GM12878 (cell line): Measurements from ENCODE around the gene MYO7A. TPM values are rescaled to one million over a fixed set of nuclear protein-coding genes. Genes with fewer than 3 reads are reported as not detected.

Experiments
- ATAC-seq: fragments of 200-7000 bp; cut with Tn5 transposase; 3 replicates; pipeline ENCODE4 v1.9.1; 2020; ENCODE audit warnings: mild to moderate bottlenecking, moderate library complexity
- BruUV-seq: library from RNA; stranded (reverse); fragments of 400-500 nt; replicated peaks from 2 replicates; lab custom pipeline; 2021; lab: Mats Ljungman, UMichigan
- CTCF ChIA-PET: fragments of 300-600 bp; sonication (Branson Sonifier 250); formaldehyde crosslinking; extraction: SDS; loops from one replicate; lab custom pipeline; 2021; ENCODE audit warnings: inconsistent platforms; lab: Yijun Ruan, JAX
- POLR2A ChIA-PET: fragments of 350-600 bp; formaldehyde crosslinking; extraction: SDS; loops from one replicate; lab custom pipeline; 2021; ENCODE audit warnings: inconsistent platforms; lab: Charles Lee
- RAD21 ChIA-PET: fragments of 300-600 bp; sonication (Branson Sonifier 250); formaldehyde crosslinking; loops from one replicate; lab custom pipeline; 2023; ENCODE audit warnings: antibody characterized with exemption; ENCODE audit not compliant: unreplicated experiment; lab: Charles Lee
- SMC1A ChIA-PET: fragments of 300-600 bp; sonication (Branson Sonifier 250); formaldehyde crosslinking; loops from one replicate; lab custom pipeline; 2023; ENCODE audit not compliant: unreplicated experiment, uncharacterized antibody; lab: Charles Lee
- DNase-seq: peaks from one replicate; pipeline ENCODE4 v3.0.0-alpha.2; 2011; ENCODE audit warnings: low read depth, low spot score
- FAIRE-seq: peaks from 3 replicates; lab custom pipeline; 2011; peaks lifted over from hg19 to GRCh38; lab: Jason Lieb, UNC
- H2AFZ ChIP-seq: 2 replicates; pipeline ENCODE4 v1.6.0; 2011; ENCODE audit warnings: low read depth, low read length, control low read depth; ENCODE audit not compliant: control insufficient read depth
- H3K27ac ChIP-seq: 2 replicates; pipeline ENCODE4 v1.5.1; 2011; ENCODE audit warnings: control low read depth; ENCODE audit not compliant: control insufficient read depth, insufficient read depth
- H3K27me3 ChIP-seq, 2 experiments: replicated peaks in 1 of 2; 2 replicates each; pipeline versions ENCODE4 v1.6.0 to v1.6.1; 2011; ENCODE audit warnings: low read length in 1 of 2; ENCODE audit not compliant: control insufficient read depth in 2 of 2, insufficient read depth in 2 of 2
- H3K36me3 ChIP-seq, 2 experiments: 2 replicates each; pipeline ENCODE4 v1.5.1; 2011; ENCODE audit warnings: low read length in 1 of 2; ENCODE audit not compliant: control insufficient read depth in 2 of 2, insufficient read depth in 2 of 2
- H3K4me1 ChIP-seq: 2 replicates; pipeline ENCODE4 v1.6.1; 2011; ENCODE audit warnings: mild to moderate bottlenecking, low read length, moderate library complexity, mixed read lengths; ENCODE audit not compliant: control insufficient read depth, insufficient read depth
- H3K4me2 ChIP-seq: 2 replicates; pipeline ENCODE4 v1.6.0; 2011; ENCODE audit warnings: control low read depth; ENCODE audit not compliant: control insufficient read depth, insufficient read depth
- H3K4me3 ChIP-seq: fragments of 200-600 bp; sonication (generic); 2 replicates; pipeline ENCODE4 v1.5.1; 2016
- H3K79me2 ChIP-seq: 2 replicates; pipeline ENCODE4 v1.6.0; 2011; ENCODE audit warnings: low read length; ENCODE audit not compliant: control insufficient read depth, insufficient read depth
- H3K9ac ChIP-seq: 2 replicates; pipeline ENCODE4 v1.8.0; 2011; ENCODE audit warnings: low read length, control low read depth, mixed read lengths; ENCODE audit not compliant: control insufficient read depth, insufficient read depth
- H3K9me3 ChIP-seq: replicated peaks from 3 replicates; pipeline ENCODE4 v1.5.1; 2011; ENCODE audit warnings: mild to moderate bottlenecking, low read length; ENCODE audit not compliant: control insufficient read depth, insufficient read depth
- H4K20me1 ChIP-seq: 2 replicates; pipeline ENCODE4 v1.6.0; 2011; ENCODE audit not compliant: control insufficient read depth, insufficient read depth
- E2F8 ChIP-seq: fragments of 450-650 bp; IDR thresholded peaks from 2 replicates; pipeline ENCODE4 v1.6.1; 2018; ENCODE audit warnings: mild to moderate bottlenecking, low read depth, moderate library complexity; ENCODE audit not compliant: partially characterized antibody
- NFYA ChIP-seq: IDR thresholded peaks from 2 replicates; pipeline ENCODE4 v1.6.1; 2011; ENCODE audit warnings: low read depth, mild to moderate bottlenecking, low read length, improper control_type of control experiment, borderline replicate concordance
- SPI1 ChIP-seq: IDR thresholded peaks from 2 replicates; pipeline ENCODE4 v1.6.1; 2011; ENCODE audit warnings: low read depth, mild to moderate bottlenecking, low read length, moderate library complexity, borderline replicate concordance; ENCODE audit not compliant: insufficient read depth
- WGBS: methylation state at CpG from one replicate; pipeline ENCODE4 v1.1.6; 2016; ENCODE audit warnings: low lambda C conversion rate; ENCODE audit not compliant: insufficient replicate concordance, insufficient coverage; ENCODE audit errors: missing lambda C conversion rate; 5-methylcytosine and 5-hydroxymethylcytosine counted together
- in situ Hi-C: fragments of 300-500 bp; cut with MboI; formaldehyde crosslinking; loops from 9 replicates; pipeline ENCODE4 v1.14.3; 2018; ENCODE audit warnings: mixed read lengths
- intact Hi-C: fragments of 100-400 bp; cut with micrococcal nuclease; formaldehyde crosslinking; loops from one replicate; pipeline ENCODE4 v1.14.2; 2022; ENCODE audit not compliant: unreplicated experiment
- polyA plus RNA-seq, 11 experiments: library from polyadenylated mRNA; depleted of rRNA in 4 of 11; unstranded in 6 of 11; stranded (reverse) in 5 of 11; fragments of >200 nt; fragmentation: Nextera tagmentation in 4 of 11; fragmentation: Illumina TruSeq in 1 of 11; extraction: Ambion mirVana in 4 of 11; extraction: Trizol in 1 of 11; gene quantifications; 1 replicate in 1 of 11; 2 replicates in 10 of 11; pipeline versions ENCODE4 v1.2.1 to v1.2.3, GENCODE V29; 2011 to 2016; ENCODE audit warnings: inconsistent platforms in 2 of 11, missing spikeins in 2 of 11, low read depth in 1 of 11
- total RNA-seq, 4 experiments: library from RNA; depleted of rRNA in 3 of 4; stranded (reverse); fragments of >200 nt in 3 of 4; fragmentation: Illumina TruSeq in 1 of 4; extraction: Trizol in 1 of 4; gene quantifications; 2 replicates each; pipeline versions ENCODE4 v1.2.1 to v1.2.3, GENCODE V29; 2013 to 2021

MYO7A gene
- total and polyA plus RNA-seq, 10 of the 15 experiments (the other 5 are each of a cell fraction or from before 2014, with no cell fraction given), result 0.01 to 0.21 (median 0.04) TPM; not detected in 6

GRCh38 chr11:77175869-77176539 lies 48.0 kb downstream of the MYO7A start:
- ChIA-PET CTCF (no interaction called here), RAD21 (no interaction called here), SMC1A (no interaction called here), POLR2A (no interaction called here)
- intact Hi-C loops, result no loop called here
- peak overlapping the region; percentile 31 for H2AFZ ChIP-seq
- H3K27ac ChIP-seq, result no peak overlapping the region
- H3K27me3 ChIP-seq, result no peaks in the 10 kb centered on the region; a peak in 1 of 4 replicates
- in situ Hi-C loops, result no loop called here
- ATAC-seq (peak; percentile 70), DNase-seq (no peak), FAIRE-seq (no peak)
- BruUV-seq, result no TSS peak
- TF ChIP-seq NFYA (no peak), SPI1 (peak; percentile 17; the same call in 1 of the 2 replicates), E2F8 (no peak)
- WGBS, result 32% methylated on average over 12 of the region's 12 CpGs
- peaks cover 7% of the 10 kb centered on the region for H3K4me1 ChIP-seq
- no peaks in the 10 kb centered on the region for H3K79me2 ChIP-seq
- no peaks in the 10 kb centered on the region for H3K36me3 ChIP-seq
- H3K4me2 ChIP-seq, result no peak overlapping the region
- no peak overlapping the region for H3K9ac ChIP-seq
- H3K9me3 ChIP-seq, result no peaks in the 10 kb centered on the region
- no peak overlapping the region for H3K4me3 ChIP-seq
- no peaks in the 10 kb centered on the region for H4K20me1 ChIP-seq
